ENCODE data around the gene HOXA3.

HOXA3 gene

DNA sequence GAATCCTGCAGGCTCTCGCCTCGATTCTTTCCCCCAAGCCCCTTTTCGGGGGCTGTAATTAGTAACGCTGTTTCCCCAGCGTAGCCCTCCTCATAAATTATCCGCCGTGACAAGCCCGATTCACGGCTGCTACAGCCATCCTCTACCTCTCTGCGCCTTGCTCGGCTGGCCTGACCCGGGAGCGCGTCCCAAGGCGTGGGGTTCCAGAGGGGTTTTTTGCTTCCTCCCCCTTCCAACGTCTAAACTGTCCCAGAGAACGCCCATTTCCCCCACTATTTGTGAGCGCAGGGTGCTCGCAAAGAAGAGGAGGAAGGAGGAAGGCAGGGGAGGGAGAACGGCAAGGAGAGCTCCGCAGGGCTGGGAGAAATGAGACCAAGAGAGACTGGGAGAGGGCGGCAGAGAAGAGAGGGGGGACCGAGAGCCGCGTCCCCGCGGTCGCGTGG lies 9.8 kb downstream of the HOXA3 start:
- no peak for DNase-seq

- DNase-seq: no peak
Measured at GRCh38 chr7:27141923-27142579, 10.3 kb downstream of the HOXA3 start.

DNA sequence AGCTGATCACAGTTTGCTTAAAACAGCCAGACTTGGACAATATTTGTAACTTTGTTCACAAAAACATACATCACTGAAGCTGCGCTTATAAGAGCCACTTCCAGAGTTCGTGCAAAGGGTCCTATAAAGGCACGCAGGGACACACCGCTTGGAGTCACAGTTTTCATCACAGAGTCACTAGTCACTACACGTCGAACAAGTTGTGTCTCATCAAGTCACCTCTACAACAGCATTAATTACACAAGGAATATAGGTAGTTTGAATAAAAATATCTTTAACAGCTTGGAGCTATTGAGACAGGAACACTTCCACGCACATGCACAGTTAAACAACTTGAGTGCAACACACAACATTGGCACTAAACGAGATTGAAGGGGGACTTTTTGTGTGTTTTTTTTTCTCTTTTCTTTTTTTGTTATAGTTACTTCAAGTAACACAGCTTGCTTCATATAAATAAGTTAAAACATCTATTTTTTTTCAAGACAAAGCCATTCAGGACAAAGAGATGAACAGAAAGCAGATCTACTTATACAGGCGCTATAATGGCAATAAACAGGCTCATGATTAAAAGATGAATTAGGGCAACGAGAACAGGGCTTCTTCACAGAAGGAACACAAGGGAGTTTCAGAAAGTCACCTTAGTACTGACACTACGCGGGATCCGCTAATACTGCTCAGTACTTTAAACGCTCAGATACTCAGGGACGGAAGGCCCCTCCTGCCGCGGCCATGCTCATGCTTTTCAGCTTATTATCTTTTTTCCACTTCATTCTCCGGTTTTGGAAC lies 11.1 kb downstream of the HOXA3 start:
- no peak for DNase-seq

DNA sequence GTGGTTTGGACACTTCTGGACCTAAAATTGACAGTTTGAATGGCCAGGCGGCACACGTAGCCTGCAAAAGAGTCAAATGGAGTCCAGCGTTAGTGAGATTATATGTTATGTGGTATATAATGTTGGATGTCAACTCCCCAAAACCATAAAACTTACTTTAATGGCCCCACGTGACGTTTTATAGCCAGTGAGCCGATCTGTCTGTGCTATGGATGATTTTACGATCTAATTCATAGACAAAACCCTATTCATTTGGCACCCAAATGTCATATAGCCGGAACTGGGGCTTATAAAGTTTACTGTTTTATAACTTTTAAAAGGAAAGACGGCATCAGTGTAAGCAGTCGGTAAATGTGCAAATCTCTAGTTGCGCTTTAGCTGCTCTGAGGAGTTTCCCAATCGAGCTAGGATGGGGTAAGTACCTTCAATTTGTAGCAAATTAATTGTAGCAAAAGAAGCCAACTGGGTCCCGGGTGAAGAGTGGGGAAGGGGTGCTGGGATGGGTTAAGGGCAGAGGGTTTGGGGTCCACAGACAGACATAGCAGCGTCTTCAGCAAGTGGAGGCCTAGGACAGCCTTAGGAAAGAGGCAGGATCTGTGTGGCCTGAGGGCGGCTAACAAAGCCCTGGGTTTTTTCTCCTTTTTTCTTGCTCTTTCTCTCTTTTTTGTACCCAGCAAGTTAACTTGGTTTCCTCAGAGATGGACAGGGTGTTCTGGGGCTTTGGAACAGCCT lies 12.1 kb downstream of the HOXA3 start:
- DNase-seq: no peak

DNA sequence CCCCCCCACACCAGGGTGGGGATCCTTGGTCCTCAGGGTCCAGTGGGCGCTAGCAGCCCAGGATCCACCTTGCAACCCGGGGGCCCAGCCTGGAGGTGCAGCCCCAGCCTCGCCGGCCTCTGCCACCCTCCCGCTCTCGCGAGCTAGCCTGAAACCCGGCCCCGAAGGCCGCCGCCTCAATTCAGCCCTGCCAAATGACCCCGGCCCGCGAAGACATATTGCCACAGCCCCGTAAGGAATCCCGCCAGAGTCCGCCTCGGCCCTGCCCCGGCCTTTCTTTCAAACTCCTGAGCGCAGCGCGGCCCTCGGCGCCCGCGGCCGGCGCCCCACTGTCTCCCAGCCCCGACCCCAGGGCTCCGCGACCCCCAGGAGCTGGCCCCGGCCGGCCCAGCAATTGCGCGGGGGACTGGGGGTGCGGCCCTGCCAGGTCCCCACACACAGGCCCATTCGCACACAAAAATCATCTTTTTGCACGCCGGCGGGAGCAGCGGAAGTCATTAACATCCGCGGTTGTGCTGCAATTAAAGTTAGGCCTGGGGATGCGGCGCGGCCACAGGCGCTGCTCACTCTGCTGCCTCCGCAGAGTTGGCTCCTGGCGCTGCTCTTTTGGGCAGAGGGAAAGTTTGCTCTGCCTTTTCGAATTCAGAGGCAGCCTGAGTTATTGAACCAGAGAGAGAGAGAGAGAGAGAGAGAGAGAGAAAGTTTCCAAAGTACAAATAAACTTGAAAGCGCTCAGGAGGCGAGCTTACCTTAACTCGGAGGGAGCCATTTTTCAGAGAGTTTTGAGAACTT lies 12.9 kb downstream of the HOXA3 start:
- DNase-seq: no peak

DNA sequence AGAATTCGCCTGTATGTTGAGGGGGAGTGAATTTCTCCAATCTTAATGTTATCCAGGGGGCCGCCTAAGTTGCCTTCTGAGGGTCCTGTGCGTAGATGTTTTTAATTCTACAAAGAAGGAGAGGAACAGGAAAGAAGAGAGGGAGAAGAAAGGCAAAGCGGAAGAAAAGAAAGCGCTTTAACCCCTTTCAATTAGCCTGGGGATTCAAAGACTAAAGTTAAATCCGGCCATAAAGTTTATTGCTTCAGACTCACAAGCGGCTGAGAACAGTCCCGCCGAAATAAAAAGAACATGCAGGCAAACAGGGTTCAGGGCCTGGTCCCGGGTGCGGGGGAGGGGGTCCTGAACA lies 13.4 kb downstream of the HOXA3 start:
- DNase-seq: no peak

DNA sequence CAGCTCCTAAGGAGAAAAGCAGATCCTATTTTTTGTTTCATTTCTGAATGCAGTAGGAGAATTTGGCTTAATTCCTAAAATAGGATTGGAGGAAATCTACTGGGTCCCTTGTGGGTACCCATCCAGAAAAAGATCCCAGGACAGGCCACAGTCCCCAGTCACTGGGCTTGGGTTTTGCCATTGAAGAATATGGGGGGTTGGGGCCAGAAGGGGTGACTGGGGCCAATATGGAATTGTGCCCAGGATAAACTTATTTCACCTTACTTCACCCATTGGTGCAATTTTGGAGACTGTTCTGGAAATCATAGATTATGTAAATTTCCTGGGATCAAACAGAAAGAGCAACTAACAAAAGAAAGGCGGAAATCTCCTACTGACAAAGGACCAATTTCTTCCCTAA lies 13.9 kb downstream of the HOXA3 start:
- no peak for DNase-seq

DNA sequence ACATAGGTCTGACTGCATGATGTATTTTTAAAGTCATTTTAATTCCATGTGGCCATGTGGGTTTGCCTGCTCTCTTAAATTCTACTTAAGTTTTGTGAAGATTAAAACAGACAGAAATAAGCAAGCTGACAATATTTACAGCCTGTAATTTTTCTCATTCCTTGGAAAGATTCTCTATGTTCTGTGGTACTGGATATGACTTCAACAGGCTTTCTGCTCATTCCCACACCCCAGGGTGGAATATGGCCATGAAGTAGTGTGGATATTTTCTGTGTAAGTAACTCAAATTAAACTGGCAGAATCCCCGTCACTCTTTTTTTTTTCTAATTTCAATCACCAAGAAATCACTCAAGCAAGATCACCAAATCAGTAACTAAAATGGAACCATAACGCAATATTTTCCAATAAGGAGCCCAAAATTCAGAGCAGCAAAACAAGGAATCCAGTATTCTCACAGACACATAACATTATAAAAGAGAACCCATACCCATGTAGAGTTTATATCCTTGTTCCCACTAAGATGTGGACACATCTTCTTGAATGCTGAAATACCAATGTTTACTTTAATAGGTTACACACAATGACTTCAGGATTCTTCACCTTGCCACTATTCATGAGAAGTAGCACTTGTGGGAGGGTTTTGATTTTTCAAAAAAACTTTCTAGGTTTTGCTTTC lies 14.6 kb downstream of the HOXA3 start:
- no peak for DNase-seq

- no peak for DNase-seq
Measured at GRCh38 chr7:27134392-27134791, 18.0 kb downstream of the HOXA3 start.

DNA sequence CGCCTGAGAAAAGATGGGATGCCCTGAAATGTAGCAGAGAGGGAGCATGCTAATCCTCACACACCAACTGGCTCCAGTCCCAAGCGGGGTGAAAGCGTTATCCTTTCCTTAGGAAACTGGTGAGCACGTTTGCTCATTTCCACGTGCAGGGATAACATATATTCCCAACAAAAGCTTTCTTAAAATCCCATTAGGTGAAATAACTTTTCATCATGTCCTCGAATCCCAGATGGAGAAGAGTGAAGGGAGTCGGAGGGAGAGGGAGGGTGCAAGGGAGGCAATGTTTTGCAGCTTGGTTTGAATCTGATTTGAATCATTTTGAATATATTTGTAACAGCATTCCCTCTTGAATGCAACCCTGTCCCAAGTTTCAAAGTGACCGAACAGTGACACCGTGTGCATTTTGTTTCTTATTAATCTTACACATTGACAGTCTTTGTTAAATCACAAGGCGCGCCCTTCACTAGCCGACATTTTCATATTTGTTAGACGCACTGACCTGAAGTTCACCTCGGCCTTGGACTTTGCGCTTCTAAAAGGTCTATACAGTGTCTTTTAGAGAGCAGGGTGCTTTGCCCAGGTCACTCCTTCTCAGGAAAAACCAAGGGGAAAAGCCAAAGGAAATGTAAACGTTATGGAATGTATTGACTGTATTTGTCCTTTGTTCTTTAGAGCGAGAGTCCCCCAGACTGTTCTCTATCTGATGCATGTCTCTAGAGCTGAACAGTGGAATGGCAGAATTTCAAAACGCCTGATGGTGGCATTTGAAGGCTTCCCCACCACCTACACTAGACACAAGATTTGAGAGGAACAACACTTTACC lies 18.8 kb downstream of the HOXA3 start:
- no peak for DNase-seq

DNA sequence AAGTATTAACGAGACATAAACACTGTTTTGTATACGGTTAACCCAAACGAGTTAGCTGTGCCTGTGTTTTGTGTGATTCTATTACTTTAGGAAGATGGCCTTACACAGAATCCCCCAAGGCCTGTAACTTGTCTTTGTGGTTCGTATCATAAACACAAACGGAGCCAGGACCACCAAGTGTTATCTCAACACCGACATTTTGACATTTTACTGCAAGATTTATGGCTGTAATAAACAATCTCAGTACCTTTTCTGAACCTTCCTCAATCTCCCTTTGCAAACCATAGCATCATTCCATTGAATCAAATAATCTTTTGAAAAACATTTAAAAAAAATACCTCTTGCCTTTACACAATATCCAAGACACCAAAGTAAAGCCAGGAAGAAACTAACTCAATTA lies 19.4 kb downstream of the HOXA3 start:
- DNase-seq: no peak

GRCh38 chr7:27132214-27132613 lies 20.2 kb downstream of the HOXA3 start:
- DNase-seq: no peak

DNA sequence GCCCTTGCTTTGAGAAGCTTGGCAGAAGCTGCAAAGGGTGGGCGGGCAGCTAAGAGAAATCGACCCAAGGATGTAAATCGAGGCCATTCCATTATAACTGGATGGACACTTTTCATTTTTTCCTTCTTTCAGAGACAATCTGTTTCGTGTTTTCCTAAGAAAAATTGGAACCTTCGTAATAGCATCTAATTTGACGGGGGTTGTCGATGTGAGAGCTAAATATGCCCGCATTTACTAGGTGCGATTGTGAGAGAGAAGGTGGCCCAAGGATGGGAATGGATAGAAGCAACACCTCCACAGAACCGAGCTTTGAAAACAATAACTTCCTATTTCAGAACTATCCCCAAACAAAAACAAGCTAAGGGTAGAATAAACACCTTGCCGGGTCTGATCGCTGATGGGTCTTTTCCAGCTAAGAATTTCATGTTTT lies 21.0 kb downstream of the HOXA3 start:
- DNase-seq: no peak

DNA sequence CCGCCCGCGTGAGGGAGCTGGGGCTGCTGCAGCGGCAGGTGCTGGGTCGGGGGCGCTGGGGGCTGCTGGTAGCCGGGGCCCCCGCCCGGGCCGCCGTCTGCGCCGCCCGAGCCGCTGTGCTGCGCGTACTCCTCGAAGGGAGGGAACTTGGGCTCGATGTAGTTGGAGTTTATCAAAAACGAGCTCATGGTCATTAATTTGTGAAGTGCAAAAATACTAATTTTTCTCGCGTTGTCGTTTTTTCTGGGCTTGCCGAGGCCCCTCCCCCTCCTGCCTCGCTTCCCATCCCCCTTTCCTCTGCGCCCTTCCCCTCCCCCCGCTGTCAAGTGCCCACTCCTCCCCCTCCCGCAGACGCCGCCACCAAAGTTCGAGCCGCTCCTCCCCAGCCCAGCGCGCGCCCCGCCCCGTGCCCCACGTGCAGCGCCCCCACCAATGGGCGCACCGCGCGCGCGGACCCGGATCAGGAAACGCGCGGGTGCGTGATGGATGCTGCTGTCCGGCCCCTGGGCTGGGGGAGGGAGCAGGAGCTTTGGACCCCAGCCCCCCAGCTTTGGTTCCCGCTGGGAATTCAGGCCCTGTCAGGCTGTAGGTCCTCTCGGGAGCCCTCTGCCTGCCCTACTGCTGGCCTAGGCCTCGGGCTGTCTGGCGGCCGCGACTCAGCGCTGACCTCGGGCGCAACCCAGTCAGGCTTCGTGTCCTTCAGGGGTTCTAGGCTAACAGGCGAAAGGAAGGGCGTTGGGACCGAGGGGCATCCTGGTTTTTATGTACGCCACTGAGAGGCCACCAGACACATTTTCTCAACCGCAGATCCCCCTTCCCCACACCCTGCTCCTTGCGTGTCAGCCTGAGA lies 21.6 kb downstream of the HOXA3 start, which contains the start of gene HOXA4:
TSS of gene HOXA4 (minus strand) at position 218 of the 850 bp plus-strand sequence. CDS start at position 194, 24 bp downstream.
- no peak for DNase-seq

DNA sequence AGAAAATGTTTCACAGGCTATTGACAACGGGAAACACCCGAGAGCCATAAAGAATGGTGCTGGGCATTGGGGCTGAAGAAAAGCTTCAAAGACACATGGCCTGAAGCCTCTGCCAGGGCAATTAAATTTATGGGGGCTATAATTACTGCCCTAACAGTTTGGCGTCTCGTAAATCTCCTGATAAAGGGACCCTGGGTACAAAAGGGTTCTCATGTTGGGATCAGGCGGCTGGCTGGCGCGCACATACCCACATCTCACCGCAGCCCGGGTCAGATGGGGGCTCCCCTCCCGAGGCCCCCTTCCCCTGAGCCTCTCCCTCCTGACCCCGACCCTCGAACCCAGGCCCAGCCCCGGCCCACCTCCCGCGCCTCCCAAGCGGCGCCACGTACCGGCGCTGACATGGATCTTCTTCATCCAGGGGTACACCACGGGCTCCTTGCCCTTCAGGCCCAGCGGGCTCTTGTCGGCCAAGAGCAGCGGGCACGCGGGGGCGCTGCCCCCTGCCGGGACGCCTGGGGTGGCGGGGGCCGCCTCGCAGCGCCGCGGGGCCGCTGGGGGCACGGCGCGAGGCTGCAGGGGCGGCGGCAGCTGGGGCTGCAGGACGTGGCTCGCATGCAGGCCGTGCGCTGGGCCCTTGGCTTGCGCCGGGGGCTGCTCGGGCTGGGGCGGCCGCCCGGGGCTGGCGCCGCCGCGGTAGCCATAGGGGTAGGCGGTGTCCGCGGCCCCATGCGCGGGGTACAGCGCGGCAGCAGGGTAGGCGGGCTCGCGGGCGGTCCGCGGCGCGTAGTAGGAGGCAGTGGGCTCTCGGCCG lies 22.4 kb downstream of the HOXA3 start:
- DNase-seq: no peak

DNA sequence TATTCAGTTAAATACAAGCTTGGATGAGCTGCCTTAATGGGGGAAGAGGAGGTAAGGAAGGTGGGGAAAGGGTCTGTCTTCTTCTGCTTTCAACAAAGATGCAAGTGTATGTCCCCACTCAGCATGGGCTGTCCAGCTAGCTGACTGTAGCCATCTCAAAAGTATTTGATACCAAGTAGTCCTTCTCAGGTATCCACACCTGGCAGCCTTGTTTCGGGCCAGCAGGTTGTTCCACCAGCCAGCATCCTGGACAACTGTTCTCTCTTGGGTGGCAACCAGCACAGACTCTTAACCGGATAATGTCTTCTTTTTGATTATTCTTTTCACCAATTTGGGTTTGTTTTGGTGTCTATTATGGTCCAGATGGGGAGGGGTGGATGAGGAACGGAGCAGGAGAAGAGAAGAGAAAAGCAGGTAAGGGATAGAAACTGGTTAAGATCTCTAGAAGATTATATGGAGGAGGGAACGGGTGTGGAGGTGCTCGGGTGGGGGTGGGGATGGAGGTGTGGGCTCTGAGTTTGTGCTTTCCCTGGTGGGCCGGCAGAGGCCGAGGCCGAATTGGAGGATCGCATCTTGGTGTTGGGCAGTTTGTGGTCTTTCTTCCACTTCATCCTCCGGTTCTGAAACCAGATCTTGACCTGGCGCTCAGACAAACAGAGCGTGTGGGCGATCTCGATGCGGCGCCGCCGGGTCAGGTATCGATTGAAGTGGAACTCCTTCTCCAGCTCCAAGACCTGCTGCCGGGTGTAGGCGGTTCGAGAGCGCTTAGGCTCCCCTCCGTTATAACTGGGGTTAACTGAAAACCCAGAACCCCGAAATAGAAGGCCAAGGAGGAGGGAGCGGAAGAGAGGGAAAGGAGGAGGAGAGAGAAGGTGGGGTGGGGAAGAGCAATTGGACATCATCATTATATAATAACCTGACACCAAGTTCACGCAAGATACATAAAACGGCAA lies 23.3 kb downstream of the HOXA3 start:
- no peak for DNase-seq

- no peak for DNase-seq
Measured at GRCh38 chr7:27128034-27128433, 24.3 kb downstream of the HOXA3 start.

DNA sequence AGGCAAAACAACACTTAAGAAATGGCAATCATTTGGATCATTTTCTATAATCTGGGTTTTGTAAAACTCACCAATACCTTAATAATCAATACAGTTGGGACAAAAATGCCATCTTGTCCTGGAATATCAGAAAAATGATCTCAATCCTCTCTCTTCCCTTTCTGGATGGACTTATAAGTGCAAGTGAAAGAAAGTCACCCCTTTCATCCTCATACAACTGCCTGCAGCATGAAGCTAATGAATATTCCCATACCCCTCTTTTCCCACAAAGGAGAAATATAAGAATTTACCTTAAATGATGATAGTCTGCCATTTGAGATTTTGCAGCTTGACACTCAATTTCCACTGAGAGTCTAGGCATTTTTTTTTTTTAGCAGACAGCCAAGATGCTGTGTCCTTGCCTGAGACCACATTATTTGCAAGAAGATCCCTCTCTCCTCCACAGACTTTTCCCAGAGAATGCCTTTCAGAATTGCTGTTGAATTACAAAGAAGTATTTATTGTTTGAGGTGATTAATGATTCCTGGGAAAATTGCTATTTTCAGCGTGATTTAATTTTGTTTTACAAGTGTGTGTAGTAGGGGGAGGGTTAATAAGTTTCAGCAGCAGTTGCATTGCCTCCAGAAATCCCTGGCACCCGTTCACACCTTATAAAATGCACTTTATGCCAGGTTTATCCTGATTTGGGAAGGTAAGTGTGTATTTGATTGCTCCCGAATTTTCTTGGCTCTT lies 25.6 kb downstream of the HOXA3 start:
- DNase-seq: no peak

Data from NCI-H146 (cell line).